ENCODE measurements around the gene KRTAP5-2.

KRTAP5-2 gene

DNA sequence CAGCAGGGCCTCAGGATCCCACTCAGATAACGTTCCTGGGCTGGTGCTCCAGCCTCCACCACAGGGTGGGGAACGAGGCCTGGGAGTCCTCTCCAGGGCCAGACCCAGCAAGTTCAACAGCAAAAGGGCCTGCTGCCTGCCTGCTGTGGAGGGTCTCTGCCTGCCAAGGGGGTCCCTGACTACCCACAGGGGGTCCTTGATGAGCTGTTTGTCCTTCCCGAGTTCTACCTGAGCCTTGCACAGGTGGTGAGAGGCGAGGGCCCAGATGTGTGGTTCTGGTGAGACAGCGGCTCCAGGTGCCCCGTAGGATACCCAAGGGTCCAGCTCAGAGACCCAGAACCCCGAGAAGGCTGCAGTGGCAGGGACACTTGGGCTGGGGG is 30.4 kb downstream of the KRTAP5-2 start:
- no peak for DNase-seq (ENCODE audit: low spot score)

DNA sequence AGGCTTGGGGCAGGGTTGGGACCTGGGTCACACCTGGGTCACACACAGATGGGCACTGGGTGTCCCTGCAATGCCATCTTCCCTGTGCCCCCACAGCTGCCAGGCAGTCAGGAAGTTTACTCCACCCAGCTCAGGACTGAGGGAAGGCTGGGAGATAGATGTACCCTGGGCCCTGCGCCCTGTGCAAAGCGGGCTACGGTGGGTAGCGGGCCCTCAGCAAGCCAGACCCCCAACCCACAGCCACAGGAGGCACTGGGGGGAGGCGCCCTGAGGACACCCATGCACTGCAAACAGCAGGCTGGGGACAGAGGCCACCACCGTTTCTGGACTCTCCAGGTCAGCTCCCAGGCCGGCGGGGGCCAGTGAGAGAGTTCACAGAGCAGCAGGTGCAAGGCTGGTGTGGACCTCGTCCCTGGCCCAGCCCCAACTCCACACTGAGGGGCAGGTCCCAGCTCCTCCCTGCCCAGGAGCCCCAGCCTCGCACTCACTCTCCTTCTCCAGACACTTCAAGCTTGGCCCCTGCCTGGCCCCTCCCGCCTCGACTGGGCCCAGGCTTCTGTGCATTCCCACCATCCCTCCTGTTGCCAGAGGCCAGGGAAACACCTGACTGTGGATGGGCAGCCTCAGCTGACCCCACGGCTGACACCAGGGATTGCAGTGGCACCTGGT is 30.9 kb downstream of the KRTAP5-2 start:
- no peak for DNase-seq (ENCODE audit: low spot score)

DNA sequence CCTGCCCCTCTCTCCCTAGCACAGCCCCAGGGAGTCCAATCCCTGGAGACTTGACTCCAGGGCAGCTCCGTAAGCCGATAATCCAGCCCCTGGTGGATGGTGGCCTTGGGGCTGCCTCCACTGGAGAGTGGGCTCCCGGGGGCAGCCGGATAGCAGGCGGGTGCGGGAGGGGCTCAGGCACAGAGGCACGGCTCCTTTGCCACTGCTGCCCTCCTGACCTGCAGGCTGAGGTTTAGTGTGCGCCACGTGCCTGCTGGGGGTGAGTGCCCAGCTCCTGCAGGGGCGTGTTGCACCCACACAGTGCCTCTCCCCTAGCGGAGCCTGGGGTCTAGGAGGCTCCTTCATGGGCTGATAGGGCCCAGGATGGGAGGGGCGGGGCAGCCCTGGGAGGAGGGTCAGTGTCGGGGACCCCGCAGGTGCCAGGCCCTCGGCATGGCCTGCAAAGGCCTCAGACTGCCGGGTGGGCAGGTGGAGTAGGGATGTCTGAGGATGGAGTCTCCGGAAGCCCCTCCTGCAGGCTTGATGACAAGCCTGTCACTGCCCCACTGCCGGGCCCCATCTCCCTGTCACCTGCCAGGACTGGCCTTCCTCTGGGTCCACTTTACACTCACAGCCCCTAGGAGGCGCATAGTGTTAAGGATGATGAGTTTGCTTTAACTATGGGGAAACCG is 31.6 kb downstream of the KRTAP5-2 start:
- no peak for DNase-seq (ENCODE audit: low spot score)

DNA sequence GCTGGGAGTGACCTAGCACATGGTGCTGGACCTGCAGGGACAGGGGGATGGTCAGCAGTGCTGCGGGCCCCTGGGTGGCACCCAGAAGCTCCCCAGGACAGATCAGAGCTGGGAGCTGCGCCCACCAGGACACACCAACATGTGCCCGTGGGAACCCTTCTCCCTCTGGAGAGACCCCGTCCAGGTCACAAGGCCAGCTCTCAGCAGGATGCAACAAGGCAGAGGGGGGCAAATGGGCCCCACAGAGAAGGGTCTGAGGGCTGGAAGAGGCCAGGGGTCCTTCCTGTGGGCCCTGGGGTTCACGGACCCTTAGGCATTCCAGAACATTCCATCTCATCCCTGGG is 32.2 kb downstream of the KRTAP5-2 start:
- no peak for DNase-seq (ENCODE audit: low spot score)

DNA sequence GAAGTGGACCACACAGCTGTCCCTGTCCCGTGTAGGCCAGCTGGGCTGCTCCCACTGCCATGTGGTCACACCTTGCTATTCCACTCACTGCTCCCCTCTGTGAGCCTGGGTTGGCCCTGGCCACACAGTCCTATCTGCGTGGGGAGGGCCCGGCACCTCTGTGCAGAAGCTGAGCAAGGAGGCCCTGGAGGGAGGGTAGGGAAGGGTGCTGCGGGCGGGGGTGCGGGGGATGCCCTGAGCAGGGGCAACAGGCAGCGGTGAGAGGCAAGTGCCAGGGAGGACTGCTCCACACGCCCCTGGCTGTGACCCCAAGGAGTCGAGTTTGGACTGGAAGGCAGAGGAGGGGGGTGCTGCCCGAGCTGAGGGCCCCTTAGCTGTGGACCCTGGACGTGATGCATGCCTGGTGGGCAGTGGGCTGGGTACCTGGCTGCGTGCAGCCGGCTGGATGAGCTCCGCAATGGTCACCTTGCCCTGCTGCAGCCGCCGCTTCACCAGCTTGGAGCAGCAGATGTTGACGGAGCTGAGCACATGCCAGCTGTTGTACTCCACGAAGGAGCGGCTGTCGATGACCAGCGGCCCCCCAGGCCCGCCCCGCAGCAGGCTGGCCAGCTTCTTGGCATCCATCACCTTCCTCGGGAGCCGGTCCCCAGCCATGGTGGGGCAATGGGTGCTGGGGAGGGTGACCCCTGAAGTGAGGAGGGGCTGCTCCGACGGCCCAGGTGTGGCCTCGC is 32.8 kb downstream of the KRTAP5-2 start:
- DNase-seq (ENCODE audit: low spot score): no peak

DNA sequence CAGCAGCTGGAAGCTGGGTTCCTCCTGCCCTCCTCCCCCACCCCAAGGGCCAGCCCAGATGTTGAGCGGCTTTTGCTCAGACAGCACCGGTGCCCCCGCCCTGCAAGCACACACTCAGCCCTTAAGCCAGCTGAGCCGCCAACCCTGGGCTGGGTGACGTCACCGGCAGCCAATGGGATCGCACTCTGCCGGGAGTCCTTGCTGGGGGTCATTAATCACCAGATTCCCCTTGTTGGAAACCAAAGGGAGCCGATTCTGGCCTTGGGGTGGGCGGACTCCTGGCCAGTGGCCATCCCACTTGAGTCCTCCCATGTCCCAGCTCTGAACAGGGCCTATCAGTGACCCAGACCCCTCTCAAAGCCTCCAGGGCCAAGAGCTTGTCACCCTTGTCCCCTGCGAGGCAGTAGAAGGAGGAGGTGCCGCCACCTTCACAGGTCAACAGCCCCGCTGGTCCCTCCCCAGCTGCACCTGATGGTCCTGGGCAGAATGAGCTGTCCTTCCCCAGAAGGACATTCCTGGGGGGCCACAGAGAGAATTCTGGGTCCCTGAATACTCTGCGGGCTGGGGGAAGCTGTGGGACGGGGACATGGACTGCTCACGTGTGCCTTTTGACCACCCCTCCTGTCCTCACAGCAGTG is 33.4 kb downstream of the KRTAP5-2 start:
- peak; percentile 97 for DNase-seq (ENCODE audit: low spot score)

DNA sequence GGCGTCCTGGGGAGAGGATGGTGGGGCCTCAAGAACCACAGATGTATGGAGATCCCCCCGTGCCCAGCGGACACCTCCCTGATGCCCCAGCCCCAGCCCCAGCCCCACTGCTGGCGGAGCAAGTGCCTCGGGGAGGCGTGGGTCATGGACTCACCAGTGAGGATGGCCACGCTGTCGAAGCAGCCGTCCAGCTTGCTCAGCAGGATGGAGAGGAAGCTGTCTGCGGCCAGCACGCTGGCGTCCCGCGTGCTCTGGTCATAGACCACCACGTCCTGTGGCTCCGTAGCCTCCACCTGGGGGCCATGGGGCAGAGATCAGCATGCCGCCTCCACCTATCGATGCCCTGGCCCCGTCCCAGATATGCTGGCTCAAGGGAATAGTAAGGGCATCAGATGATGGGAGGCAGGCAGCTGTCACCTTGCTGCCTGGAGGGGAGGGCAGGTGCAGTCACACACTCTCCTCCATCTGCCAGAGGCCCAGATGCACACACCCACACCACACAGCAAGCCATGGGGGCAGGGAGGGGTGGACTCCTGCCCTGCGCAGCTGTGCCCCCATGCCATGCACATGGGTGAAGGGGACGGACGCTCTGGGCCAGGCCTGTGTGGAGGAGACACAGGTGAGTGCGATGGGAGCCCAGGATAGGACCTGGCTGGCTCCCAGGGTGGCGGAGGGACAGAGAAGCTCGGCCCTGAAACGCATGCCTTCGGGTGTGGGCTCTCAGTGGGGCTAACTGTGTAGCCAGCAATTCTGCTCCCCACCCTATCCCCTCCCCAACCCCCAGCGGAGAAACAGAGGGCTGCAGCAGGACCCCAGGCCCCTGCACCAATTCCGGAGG is 34.2 kb downstream of the KRTAP5-2 start:
- DNase-seq (ENCODE audit: low spot score): no peak

DNA sequence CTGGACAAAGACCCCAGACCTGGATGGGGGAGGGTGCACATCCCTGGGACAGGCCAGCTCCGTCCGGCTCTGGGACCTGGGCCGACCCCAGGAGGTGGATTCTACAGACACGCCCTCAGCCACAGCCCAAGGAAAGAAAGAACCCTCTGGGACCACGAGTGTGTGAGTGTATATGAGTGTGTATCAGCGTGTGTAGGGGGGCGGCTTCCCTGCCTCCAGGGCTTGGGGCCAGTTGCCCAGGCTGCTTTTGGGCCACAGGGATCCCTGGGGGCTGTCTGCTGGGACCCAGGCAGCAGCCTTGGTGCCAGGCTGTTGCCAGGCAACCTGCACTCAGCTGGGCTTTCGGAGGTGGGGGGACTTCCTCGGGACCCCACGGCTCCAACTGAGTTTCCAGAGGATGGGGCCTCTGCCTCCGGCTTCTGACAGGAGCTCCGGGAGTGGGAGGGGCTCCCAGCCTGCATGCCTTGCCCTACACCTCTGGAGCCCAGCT is 34.9 kb downstream of the KRTAP5-2 start:
- no peak for DNase-seq (ENCODE audit: low spot score)

DNA sequence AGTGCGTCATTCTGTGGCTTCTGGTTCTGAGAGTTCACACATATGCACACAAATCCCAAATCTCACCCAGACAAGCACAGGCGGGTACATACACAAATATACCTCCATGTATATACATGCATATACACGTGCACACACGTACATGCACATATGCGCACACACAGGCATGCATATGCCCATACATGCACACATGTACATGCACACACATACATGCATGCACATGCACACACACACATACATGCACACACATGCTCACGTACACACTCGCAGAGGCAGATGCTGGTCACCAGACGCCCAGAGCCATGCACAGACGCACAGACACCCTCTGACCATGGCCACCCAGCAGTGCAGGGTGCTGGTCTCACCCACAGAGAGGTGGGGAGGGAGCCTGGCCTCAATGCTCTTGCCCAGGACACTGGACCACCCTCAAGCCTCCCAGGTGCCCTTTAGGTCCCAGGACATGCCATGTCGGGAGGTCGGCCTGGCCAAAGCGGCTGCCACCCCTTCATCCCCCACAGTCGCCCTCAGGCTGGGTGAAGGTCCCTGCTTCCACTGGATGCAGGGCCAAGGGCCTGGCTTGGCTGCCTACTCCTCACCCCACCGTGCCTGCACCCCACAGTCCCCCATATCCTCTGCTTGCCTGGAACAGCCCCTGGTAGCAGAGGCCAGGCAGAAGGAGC is 35.5 kb downstream of the KRTAP5-2 start:
- no peak for DNase-seq (ENCODE audit: low spot score)

DNA sequence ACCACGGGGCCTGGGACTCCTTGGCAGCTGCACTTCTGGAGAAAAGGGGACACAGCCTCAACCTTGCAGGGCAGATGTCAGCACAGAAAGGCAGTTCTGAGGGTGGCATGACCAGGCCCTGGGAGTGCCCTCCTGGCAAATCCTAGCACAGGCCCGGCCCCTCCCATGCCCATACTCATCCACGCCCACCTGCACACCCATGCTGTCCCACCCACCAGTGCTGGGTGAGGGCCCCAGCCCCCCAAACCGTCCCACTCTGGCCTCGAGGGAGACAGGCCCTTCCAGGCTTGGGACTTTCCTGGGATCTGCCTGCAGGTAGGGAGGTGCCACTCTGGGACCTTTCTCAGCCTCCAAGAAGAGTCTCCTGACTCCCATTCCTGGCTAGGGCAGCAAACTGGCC is 36.1 kb downstream of the KRTAP5-2 start:
- no peak for DNase-seq (ENCODE audit: low spot score)

DNA sequence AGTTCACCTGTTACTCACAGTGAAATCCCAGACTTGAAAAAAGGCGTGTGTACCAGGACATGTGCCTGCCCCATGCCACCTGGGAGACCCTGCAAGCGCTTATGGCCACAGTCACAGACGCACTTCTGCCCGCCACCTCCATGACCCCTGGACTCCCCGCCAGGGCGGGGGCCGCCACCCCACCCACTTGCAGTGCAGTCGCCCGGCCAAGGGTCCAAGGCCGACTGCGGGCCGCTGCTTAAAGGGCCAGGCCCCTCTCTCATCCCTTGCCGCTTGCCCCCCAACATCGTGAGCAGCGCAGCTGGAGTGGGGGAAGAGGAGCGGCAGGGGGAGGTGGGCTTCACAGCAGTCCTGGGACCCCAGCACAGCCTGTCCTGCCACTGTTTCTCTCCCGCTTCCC is 36.8 kb downstream of the KRTAP5-2 start:
- no peak for DNase-seq (ENCODE audit: low spot score)

DNA sequence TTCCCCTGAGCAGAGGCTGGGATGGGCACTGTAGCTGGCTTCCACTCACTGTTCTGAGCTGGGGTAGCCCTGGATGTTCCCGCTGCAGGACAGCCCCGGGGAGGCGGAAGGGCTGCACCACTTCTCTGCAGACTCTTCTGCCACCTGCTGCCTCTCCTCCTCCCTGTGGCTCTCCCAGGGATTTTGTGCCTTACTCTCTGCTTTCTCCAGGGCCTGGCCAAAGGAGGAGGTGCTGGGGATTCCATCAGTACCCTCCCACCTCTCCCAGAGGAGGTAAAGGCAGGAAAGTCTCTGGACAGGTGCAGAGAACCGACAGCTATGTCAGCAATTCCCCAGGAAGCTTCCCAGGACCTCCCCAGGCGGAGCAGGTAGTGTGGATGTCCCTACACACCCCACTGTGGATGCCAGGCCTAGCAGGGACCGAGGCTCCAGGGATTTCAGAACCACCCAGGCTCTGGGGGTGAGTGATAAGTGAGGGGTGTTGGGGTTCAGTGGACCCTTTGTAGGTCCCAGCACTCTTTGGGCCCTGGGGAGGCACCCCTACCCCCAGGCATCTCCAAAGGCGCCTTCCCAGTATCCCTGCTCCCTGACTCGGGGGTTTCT is 37.3 kb downstream of the KRTAP5-2 start:
- no peak for DNase-seq (ENCODE audit: low spot score)

DNA sequence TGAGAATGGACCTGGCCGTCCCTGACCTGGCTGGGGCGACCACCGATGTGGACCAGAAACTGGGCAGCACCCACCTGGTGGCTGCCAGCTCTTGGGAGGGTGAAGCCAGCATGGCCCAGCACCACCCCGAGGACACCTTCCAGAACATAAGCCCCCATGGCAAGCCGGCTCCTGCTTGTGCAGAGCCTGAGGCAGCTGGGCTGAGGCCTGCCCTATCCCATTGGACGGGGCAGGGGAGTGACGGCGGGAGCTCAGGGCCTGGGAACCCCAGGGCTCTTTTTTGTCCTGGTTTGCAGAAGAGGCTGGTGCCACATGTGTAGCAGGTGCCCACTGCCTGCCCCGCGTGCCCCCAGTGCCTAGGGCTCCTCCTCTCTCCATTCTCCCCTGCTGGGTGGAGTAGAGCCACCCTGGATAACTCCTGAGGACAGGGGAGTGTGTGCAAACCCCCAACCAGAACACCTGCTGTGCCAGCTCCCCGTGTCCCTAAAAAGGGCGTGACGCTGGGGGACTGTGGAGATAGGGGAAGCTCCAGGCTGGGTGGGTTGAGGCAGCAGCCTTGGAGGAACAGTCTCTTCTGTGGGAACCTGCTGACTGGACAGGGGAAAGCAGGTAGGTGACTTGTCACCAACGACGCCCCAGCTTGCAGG is 38.0 kb downstream of the KRTAP5-2 start:
- no peak for DNase-seq (ENCODE audit: low spot score)

DNA sequence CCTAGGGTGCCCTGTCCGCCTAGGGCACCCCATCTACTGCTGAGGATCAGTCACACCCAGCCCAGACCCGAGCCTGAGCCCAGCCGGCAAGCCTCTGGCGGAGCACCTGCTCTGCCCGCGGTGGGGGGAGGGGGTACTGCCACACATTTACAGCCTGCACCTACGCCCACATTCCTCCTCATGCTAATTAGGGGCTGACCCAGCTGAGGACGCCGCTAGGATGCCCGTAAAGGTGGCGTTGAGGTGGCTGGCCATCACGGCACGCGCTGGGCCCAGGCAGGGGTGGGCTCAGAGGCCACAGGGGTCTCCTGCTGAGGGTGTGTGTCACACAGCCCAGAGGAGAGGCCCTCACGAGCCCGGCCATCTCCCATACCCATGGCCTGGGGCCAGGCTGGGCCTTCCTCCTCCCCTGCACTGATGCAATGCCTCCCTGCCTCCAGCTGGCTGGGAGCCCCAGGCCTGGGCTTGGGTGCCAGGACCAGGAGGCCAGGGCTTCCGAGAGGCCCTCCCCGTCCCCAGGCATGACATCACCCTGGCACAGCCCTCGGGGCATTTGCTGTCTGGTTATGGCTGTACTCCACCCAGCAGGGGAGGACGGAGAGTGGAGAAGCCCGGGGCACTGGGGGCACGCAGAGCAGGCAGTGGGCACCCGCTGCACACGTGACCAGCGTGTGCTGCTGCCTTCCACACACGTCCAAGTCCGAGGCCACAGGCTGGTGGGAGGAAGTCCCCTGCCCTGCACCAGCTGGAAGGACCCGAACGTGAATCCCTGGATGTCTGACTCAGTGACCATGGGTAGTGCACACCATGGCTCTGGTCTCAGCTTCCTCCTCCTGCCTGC is 38.8 kb downstream of the KRTAP5-2 start:
- peak; percentile 88 for DNase-seq (ENCODE audit: low spot score)

DNA sequence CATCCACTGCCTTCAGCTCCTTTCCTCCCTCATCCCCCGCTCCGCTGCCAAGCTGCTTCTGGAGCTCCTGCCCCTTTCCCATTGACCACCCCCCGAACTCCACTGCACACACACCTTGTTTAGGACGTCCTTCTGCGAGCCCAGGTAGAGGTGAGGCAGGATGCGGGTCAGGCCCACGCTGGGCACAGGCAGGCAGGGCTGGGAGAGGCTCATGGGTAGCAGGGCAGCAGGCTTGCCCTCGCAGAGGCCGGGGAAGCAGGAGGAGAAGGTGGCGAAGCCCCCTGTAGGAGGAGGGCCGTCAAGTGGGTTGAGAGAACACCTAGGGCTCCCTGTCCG is 39.4 kb downstream of the KRTAP5-2 start:
- no peak for DNase-seq (ENCODE audit: low spot score)

DNA sequence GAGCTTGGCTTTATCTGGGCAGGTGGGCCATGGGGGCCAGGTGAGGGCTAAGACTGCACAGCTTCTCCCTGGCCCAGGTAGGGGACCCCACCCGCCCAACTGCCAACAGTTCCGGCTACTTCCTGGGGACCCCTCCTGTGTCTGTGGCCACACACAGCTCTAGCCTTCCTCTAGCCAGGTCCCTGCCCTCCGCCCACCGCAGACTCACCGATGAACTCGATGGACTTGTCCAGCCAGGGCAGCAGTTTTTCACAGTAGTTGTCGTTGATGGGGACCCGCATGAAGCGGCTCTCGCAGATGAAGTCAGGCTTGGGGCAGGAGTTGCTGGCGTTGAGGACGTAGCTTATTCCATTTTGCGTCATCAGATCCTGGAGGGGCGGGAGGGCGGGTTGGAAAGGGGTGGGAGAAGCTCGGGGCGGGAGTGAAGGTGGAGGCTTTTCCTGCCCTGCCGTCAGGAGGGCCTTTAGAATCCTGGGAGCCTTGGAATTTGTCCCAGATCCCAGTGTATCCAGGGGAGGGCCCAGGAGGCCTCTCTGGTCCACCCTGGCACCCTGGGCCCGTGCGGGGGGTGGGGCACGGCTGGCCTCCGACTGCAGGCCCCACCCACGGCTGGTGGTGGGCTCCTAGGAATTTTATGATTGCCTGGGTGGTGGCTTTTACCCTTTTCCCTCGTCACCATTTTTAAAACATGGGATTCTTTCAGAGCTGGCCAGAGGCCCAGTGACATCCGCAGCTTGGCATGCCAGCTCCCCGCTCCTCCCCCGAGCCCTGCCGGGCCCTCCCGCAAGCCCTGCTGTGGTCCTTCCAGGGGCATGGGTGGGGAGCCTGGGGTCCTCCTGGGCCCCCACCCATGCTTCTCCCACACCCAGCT is 40.0 kb downstream of the KRTAP5-2 start:
- peak; percentile 95 for DNase-seq (ENCODE audit: low spot score)

DNA sequence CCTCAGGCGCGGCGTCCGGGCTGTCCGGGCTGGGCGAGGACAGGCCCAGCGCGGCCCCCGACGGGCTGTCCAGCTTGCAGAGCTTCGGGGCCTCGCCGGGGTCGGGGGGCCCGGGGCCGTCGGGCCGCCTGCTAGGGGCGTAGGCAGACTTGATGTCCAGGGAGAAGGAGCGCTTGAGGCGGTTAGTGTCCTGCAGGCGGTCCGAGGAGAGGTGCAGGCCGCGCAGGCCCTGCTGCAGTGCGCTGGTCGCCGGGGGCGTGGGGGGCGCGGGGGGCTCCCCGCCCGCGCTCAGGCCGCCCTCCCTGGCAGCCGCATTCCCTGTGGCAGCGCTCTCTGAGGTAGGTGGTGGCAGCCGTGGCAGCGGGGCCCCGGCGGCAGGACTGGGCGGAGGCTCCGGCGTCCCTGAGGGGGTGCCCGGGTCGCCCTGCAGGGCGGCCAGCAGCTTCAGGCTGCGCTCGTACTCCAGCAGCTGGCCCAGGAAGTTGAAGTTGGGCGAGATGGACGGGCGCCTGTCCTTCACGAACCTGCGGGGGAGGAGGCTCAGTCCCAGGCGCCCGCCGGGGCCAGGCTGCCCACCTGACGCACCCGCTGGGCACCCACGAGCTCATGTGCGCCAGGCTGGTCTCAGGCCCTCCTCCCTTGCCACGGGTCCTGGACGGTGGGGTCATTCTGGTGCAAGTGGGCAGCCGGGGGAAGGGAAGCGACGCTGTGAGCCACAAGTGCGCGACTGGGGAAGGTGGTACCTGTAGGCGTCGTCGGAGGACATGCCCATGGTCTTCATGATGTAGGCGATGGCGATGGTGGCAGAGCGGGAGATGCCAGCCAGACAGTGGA is 40.8 kb downstream of the KRTAP5-2 start:
- no peak for DNase-seq (ENCODE audit: low spot score)

Data from AG08396 (cell line).